ENCODE results near the gene FSTL4. TPM values are rescaled to one million over a fixed set of nuclear protein-coding genes. Genes with fewer than 3 reads are reported as not detected.
A peak's percentile ranks its signal among the peaks of the same experiment; 100 is the strongest.

FSTL4 gene
- not detected for total RNA-seq
- polyA plus RNA-seq: under 1 TPM; 0.02 to 0.18 TPM

DNA sequence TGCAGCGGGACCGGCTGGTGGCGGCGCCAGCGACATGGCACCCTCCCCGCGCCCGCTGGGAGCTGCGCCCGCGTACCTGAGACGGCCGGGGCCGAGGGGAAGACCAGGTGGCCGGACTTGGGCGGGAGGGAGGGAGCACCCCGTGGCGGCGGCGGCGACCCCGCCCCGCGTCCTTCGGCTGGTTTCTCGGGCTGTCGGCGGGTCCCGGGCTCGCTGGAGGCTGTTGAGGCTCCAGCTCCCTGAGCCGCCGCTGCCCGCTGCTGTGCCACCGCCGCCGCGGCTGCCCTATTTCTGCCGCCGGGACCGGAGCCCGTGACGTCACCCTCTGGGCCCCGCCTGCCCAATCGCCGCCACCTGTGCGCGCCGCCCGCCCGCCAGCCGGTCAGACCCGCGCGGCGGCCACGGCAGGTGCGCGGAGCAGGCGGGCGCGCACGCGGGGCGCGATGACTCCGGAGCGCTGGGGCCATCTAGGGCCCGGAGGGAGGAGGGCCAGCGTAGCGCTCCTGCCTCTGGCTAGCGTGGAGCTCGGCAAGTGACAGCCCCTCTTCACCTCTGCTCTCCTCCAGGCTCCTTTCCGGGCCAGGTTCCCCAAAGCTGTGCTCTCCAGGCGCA, at the start of gene FSTL4:
FSTL4 (minus strand) TSS at position 293 of the 612 bp plus-strand sequence.
- DNase-seq (ENCODE audit: low spot score): no peak
- Histone ChIP-seq H3K9ac (ENCODE audit: low read depth in 1 of 2, low read length in 2 of 2) (no peak within 1 kb of the TSS), H3K9me3 (ENCODE audit: control insufficient read depth in 4 of 4, low read length in 3 of 4) (no peaks in the 10 kb centered on the region), H3K27me3 (ENCODE audit: control insufficient read depth in 4 of 4, insufficient read depth in 4 of 4, low read length in 3 of 4) (peaks cover 5 to 13% (median 7%) of the 10 kb centered on the region in 4 donors), H3K4me3 (ENCODE audit: low read depth in 1 of 3, low read length in 3 of 3) (peak within 1 kb of the TSS in 2 of 3 donors; percentile 37 to 50), H3K36me3 (ENCODE audit: control insufficient read depth in 4 of 4, insufficient read depth in 3 of 4, low read depth in 1 of 4, low read length in 3 of 4) (no peaks in the 10 kb centered on the region), H3K27ac (ENCODE audit: low read depth in 1 of 2, low read length in 2 of 2) (no peak within 1 kb of the TSS), H3K4me1 (ENCODE audit: control insufficient read depth in 4 of 4, insufficient read depth in 4 of 4, low read length in 3 of 4) (peaks cover 15 to 18% (median 16%) of the 10 kb centered on the region in 4 donors)
- WGBS: 2% methylated on average over 74 of the region's 74 CpGs
- no peak for TF ChIP-seq SP1 (IDR thresholded peaks at IDR 0.05)
- no peak for TF ChIP-seq RAD21 (IDR thresholded peaks at IDR 0.05)
- TF ChIP-seq JUND (IDR thresholded peaks at IDR 0.05): no peak
- TF ChIP-seq CTCF (IDR thresholded peaks at IDR 0.05; ENCODE audit: low read depth, low read length, missing input control): no peak
- TF ChIP-seq GABPA (IDR thresholded peaks at IDR 0.05 in 1 of 2, conservative IDR thresholded peaks at IDR 0.05 in 1 of 2): no peak
- no peak for TF ChIP-seq NR2F2 (IDR thresholded peaks at IDR 0.05)
- TF ChIP-seq ZBTB33 (IDR thresholded peaks at IDR 0.05): no peak
- no peak for TF ChIP-seq HNF4G (IDR thresholded peaks at IDR 0.05)
- no peak for TF ChIP-seq HNF4A (conservative IDR thresholded peaks at IDR 0.05)
- no peak for TF ChIP-seq YY1 (IDR thresholded peaks at IDR 0.05)
- TF ChIP-seq, protein P1, sequence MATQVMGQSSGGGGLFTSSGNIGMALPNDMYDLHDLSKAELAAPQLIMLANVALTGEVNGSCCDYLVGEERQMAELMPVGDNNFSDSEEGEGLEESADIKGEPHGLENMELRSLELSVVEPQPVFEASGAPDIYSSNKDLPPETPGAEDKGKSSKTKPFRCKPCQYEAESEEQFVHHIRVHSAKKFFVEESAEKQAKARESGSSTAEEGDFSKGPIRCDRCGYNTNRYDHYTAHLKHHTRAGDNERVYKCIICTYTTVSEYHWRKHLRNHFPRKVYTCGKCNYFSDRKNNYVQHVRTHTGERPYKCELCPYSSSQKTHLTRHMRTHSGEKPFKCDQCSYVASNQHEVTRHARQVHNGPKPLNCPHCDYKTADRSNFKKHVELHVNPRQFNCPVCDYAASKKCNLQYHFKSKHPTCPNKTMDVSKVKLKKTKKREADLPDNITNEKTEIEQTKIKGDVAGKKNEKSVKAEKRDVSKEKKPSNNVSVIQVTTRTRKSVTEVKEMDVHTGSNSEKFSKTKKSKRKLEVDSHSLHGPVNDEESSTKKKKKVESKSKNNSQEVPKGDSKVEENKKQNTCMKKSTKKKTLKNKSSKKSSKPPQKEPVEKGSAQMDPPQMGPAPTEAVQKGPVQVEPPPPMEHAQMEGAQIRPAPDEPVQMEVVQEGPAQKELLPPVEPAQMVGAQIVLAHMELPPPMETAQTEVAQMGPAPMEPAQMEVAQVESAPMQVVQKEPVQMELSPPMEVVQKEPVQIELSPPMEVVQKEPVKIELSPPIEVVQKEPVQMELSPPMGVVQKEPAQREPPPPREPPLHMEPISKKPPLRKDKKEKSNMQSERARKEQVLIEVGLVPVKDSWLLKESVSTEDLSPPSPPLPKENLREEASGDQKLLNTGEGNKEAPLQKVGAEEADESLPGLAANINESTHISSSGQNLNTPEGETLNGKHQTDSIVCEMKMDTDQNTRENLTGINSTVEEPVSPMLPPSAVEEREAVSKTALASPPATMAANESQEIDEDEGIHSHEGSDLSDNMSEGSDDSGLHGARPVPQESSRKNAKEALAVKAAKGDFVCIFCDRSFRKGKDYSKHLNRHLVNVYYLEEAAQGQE (IDR thresholded peaks at IDR 0.05): no peak
- no peak for TF ChIP-seq MAX (IDR thresholded peaks at IDR 0.05)

- Histone ChIP-seq H3K27ac (ENCODE audit: low read depth in 1 of 2, low read length in 2 of 2) (no peak overlapping the region), H3K4me3 (ENCODE audit: low read depth in 1 of 3, low read length in 3 of 3) (no peak overlapping the region), H3K4me1 (ENCODE audit: control insufficient read depth in 4 of 4, insufficient read depth in 4 of 4, low read length in 3 of 4) (no peaks in the 10 kb centered on the region), H3K36me3 (ENCODE audit: control insufficient read depth in 4 of 4, insufficient read depth in 3 of 4, low read depth in 1 of 4, low read length in 3 of 4) (no peaks in the 10 kb centered on the region), H3K27me3 (ENCODE audit: control insufficient read depth in 4 of 4, insufficient read depth in 4 of 4, low read length in 3 of 4) (peaks cover 0 to 3% (median 0%) of the 10 kb centered on the region in 4 donors), H3K9ac (ENCODE audit: low read depth in 1 of 2, low read length in 2 of 2) (no peak overlapping the region), H3K9me3 (ENCODE audit: control insufficient read depth in 4 of 4, low read length in 3 of 4) (no peaks in the 10 kb centered on the region)
- no peak for DNase-seq (ENCODE audit: low spot score)
- 92% methylated on average over 2 of the region's 2 CpGs for WGBS
- TF ChIP-seq SP1 (IDR thresholded peaks at IDR 0.05): no peak
- TF ChIP-seq TAF1 (conservative IDR thresholded peaks at IDR 0.05): no peak
- TF ChIP-seq CTCF (IDR thresholded peaks at IDR 0.05; ENCODE audit: low read depth, low read length, missing input control): no peak
- TF ChIP-seq, protein P1 (IDR thresholded peaks at IDR 0.05): no peak
- TF ChIP-seq FOXA2 (IDR thresholded peaks at IDR 0.05): no peak
- TF ChIP-seq JUND (IDR thresholded peaks at IDR 0.05): no peak
- TF ChIP-seq NR2F2 (IDR thresholded peaks at IDR 0.05): no peak
- TF ChIP-seq MAX (IDR thresholded peaks at IDR 0.05): no peak
- TF ChIP-seq, protein P2, sequence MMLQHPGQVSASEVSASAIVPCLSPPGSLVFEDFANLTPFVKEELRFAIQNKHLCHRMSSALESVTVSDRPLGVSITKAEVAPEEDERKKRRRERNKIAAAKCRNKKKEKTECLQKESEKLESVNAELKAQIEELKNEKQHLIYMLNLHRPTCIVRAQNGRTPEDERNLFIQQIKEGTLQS (IDR thresholded peaks at IDR 0.05): no peak
- no peak for TF ChIP-seq FOXA1 (IDR thresholded peaks at IDR 0.05)
- no peak for TF ChIP-seq RXRA (IDR thresholded peaks at IDR 0.05)
- TF ChIP-seq YY1 (IDR thresholded peaks at IDR 0.05): no peak
Measured at GRCh38 chr5:133661389-133661788, 49.0 kb upstream of the FSTL4 start.

Measured in liver (tissue), 9 donors.